Epithelial cell of proximal tubule (primary cell): ENCODE results near the gene FER1L5. TPM values are rescaled to one million over a fixed set of nuclear protein-coding genes. Genes with fewer than 3 reads are reported as not detected.

Experiments used
- DNase-seq: peaks from one replicate; pipeline ENCODE4 v3.0.0-alpha.2; 2011; ENCODE audit warnings: low read depth
- H3K4me3 ChIP-seq: 2 replicates; pipeline ENCODE4 v1.5.1; 2011; ENCODE audit warnings: low read depth, mild to moderate bottlenecking, low read length
- total RNA-seq: library from RNA; depleted of rRNA; stranded (reverse); fragments of >200 nt; gene quantifications from 2 replicates; pipeline ENCODE4 v1.2.3, GENCODE V29; 2015
- TF ChIP-seq, protein P1 (sequence below): conservative IDR thresholded peaks from 2 replicates; pipeline ENCODE4 v1.5.1; 2012; ENCODE audit warnings: low read depth, mild to moderate bottlenecking, low read length

The FER1L5 gene
- total RNA-seq, 1 donor from 2014 or later: 0.06 TPM

DNA sequence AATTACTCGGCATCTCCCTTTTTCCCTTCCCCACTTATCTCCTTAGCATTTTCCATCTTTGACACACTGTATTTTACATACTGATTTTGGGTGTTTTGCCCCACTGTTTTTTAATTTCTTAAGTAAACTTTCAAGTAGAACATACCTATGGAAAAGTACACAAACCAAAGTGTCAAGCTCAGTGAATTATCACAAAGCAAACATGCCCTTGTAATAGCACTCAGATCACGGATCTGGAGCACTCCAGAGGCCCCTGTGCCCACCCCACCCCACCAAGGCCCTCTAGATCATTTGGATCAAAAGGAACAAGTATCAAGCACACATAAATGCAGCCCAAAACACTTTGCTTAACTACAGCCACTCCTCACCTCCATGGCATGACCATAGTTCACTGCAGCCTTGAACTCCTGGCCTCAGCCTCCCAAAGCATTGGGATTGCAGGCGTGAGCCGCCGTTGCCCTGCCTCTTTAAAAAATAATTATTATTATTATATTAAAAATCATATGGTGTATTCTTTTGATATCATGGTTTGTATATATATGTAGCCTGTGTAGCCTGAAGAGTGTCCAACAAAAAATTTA, 38.1 kb downstream of the FER1L5 start:
- no peak for DNase-seq
- TF ChIP-seq, protein P1, sequence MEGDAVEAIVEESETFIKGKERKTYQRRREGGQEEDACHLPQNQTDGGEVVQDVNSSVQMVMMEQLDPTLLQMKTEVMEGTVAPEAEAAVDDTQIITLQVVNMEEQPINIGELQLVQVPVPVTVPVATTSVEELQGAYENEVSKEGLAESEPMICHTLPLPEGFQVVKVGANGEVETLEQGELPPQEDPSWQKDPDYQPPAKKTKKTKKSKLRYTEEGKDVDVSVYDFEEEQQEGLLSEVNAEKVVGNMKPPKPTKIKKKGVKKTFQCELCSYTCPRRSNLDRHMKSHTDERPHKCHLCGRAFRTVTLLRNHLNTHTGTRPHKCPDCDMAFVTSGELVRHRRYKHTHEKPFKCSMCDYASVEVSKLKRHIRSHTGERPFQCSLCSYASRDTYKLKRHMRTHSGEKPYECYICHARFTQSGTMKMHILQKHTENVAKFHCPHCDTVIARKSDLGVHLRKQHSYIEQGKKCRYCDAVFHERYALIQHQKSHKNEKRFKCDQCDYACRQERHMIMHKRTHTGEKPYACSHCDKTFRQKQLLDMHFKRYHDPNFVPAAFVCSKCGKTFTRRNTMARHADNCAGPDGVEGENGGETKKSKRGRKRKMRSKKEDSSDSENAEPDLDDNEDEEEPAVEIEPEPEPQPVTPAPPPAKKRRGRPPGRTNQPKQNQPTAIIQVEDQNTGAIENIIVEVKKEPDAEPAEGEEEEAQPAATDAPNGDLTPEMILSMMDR: no peak
- H3K4me3 ChIP-seq: no peak overlapping the region

GRCh38 chr2:96681540-96681939, 39.0 kb downstream of the FER1L5 start:
- no peak overlapping the region for H3K4me3 ChIP-seq
- TF ChIP-seq, protein P1: no peak
- DNase-seq: no peak

GRCh38 chr2:96683307-96683706, 40.7 kb downstream of the FER1L5 start:
- TF ChIP-seq, protein P1: no peak
- H3K4me3 ChIP-seq: no peak overlapping the region
- DNase-seq: no peak

DNA sequence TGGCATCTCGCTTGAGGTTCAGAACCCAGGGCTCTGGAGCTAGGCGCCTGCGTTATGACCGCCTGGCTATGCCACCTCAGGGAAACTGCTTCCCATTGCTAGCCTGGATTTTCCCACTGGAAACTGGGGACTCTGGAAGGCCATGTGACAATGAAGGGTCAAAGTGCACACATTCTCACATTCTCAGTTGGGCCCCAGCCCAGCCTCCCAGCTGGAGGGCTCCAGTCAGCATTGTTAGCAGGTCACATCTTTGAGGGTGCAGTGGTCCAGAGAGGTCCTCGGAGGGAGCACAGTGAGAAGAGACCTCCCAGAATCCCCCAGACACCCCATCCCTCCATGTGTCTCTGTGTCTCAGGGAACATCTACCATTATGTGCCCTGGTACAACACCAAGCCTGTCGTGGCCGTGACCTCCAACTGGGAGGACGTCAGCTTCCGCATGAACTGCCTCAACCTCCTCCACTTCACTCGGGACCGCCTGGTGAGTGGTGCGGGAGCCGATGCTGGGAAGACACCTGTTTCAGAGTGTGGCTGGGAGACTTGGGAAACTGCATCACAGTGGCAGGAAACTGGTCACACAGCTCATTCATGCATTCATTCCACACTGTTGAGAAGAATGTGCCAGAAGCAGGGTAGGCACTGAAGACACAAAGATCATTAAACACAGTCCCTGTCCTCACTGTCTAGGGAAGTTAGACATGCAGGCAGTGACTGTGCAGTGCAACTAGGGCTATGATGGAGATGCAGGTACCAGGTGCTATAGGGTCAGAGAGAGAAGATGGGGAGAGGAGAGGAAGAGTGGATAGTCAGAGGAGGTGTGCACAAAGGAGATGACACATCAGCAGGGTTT, 41.6 kb downstream of the FER1L5 start:
- TF ChIP-seq, protein P1: no peak
- H3K4me3 ChIP-seq: no peak overlapping the region

DNA sequence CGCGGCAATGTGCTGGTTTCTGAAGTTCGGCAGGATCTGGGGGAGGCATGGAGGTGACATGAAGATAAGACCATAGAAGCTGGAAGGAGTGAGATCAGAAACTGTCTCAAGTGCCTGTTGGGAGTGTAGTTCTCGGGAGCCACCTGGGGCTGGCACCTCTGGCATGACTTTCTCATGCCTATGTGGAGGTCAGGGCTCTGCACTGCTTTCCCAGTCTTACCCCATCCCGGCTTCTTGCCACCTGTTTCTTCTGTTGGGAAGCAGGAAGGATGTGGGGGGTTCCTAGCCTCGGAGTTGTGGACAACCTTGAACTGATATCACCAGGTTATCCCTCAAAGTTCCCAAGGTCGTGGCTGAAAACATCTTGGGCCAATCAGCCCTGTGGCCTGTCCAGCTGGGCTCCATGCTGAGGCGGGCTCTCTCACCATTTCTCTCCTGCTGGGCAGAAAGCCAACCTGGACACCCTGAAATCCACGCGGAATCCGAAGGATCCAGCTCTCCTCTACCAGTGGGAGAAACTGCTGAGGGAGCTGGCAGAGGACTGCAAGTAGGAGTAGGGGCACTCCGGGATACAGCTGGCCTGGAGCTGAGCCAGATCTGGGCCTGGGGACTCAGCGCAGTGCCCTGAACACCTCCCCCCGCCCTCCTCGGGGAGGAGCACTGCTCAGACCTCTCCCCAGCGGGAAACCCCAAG, 42.5 kb downstream of the FER1L5 start:
- TF ChIP-seq, protein P1: no peak
- H3K4me3 ChIP-seq: no peak overlapping the region
- DNase-seq: no peak

More for the DNA sequence above, 41.6 kb downstream of the FER1L5 start:
- no peak for DNase-seq

GRCh38 chr2:96685577-96686459, 43.3 kb downstream of the FER1L5 start:
- TF ChIP-seq, protein P1: no peak
- DNase-seq: no peak
- H3K4me3 ChIP-seq: no peak overlapping the region
